Astrocyte (in vitro differentiated cells and primary cell): ENCODE results near the gene TUBG1. TPM values are rescaled to one million over a fixed set of nuclear protein-coding genes. Genes with fewer than 3 reads are reported as not detected.

Source experiments
- DNase-seq: peaks from one replicate; pipeline ENCODE4 v3.0.0-alpha.2; 2010; ENCODE audit warnings: low read depth
- FAIRE-seq: peaks from 2 replicates; lab custom pipeline; 2011; peaks lifted over from hg19 to GRCh38; lab: Jason Lieb, UNC
- H2AFZ ChIP-seq: 2 replicates; pipeline ENCODE4 v1.6.0; 2012; ENCODE audit warnings: low read depth, low read length, inconsistent platforms
- H3K27ac ChIP-seq: 2 replicates; pipeline ENCODE4 v1.5.1; 2011; ENCODE audit warnings: low read depth, low read length, inconsistent platforms
- H3K27me3 ChIP-seq: 2 replicates; pipeline ENCODE4 v1.6.0; 2011; ENCODE audit warnings: low read length, inconsistent platforms; ENCODE audit not compliant: insufficient read depth
- H3K36me3 ChIP-seq: 2 replicates; pipeline ENCODE4 v1.5.1; 2011; ENCODE audit warnings: low read length, inconsistent platforms; ENCODE audit not compliant: insufficient read depth
- H3K4me1 ChIP-seq: 2 replicates; pipeline ENCODE4 v1.5.1; 2011; ENCODE audit warnings: low read length, inconsistent platforms; ENCODE audit not compliant: insufficient read depth
- H3K4me2 ChIP-seq: 2 replicates; pipeline ENCODE4 v1.6.0; 2012; ENCODE audit warnings: low read length, inconsistent platforms
- H3K4me3 ChIP-seq: 2 replicates; pipeline ENCODE4 v1.5.1; 2011; ENCODE audit warnings: low read depth, mild to moderate bottlenecking, low read length, inconsistent platforms; ENCODE audit not compliant: insufficient read depth
- H3K79me2 ChIP-seq: 2 replicates; pipeline ENCODE4 v1.6.0; 2012; ENCODE audit warnings: mild to moderate bottlenecking, low read length, inconsistent platforms; ENCODE audit not compliant: insufficient read depth
- H3K9ac ChIP-seq: 2 replicates; pipeline ENCODE4 v1.6.0; 2012; ENCODE audit warnings: mild to moderate bottlenecking, low read length, inconsistent platforms
- H3K9me3 ChIP-seq: 2 replicates; pipeline ENCODE4 v1.5.1; 2012; ENCODE audit warnings: low read depth, mild to moderate bottlenecking, low read length, inconsistent platforms; ENCODE audit not compliant: insufficient read depth
- H4K20me1 ChIP-seq: 2 replicates; pipeline ENCODE4 v1.6.0; 2012; ENCODE audit warnings: low read length, inconsistent platforms; ENCODE audit not compliant: insufficient read depth
- H3K27ac Mint-ChIP-seq: one replicate; pipeline ENCODE4 v1.8.0; 2021; ENCODE audit warnings: mild to moderate bottlenecking, mixed read lengths; ENCODE audit not compliant: unreplicated experiment
- H3K27me3 Mint-ChIP-seq: one replicate; pipeline ENCODE4 v1.8.0; 2021; ENCODE audit warnings: low read depth, mixed read lengths; ENCODE audit not compliant: unreplicated experiment
- H3K36me3 Mint-ChIP-seq: one replicate; pipeline ENCODE4 v1.8.0; 2021; ENCODE audit warnings: low read depth, mixed read lengths; ENCODE audit not compliant: unreplicated experiment
- H3K4me1 Mint-ChIP-seq: one replicate; pipeline ENCODE4 v1.8.0; 2021; ENCODE audit warnings: low read depth, mixed read lengths; ENCODE audit not compliant: unreplicated experiment
- H3K4me3 Mint-ChIP-seq: one replicate; pipeline ENCODE4 v1.8.0; 2021; ENCODE audit warnings: mild to moderate bottlenecking, moderate library complexity, mixed read lengths; ENCODE audit not compliant: unreplicated experiment
- H3K9me3 Mint-ChIP-seq: one replicate; pipeline ENCODE4 v1.8.0; 2021; ENCODE audit warnings: mild to moderate bottlenecking, mixed read lengths; ENCODE audit not compliant: unreplicated experiment
- EZH2 ChIP-seq: IDR thresholded peaks from 2 replicates; pipeline ENCODE4 v1.6.1; 2012; ENCODE audit warnings: mild to moderate bottlenecking, low read length, inconsistent platforms; ENCODE audit not compliant: insufficient read depth
- total RNA-seq: library from RNA; stranded (reverse); gene quantifications from 2 replicates; pipeline ENCODE4 v1.2.1, GENCODE V29; 2021
- TF ChIP-seq, protein P1 (sequence below): IDR thresholded peaks from 2 replicates; pipeline ENCODE4 v1.5.1; 2011; ENCODE audit warnings: low read depth, mild to moderate bottlenecking, inconsistent platforms, low read length, moderate library complexity; ENCODE audit not compliant: insufficient read depth

Gene TUBG1
- total RNA-seq, 1 donor from 2014 or later: 47.2 TPM

DNA sequence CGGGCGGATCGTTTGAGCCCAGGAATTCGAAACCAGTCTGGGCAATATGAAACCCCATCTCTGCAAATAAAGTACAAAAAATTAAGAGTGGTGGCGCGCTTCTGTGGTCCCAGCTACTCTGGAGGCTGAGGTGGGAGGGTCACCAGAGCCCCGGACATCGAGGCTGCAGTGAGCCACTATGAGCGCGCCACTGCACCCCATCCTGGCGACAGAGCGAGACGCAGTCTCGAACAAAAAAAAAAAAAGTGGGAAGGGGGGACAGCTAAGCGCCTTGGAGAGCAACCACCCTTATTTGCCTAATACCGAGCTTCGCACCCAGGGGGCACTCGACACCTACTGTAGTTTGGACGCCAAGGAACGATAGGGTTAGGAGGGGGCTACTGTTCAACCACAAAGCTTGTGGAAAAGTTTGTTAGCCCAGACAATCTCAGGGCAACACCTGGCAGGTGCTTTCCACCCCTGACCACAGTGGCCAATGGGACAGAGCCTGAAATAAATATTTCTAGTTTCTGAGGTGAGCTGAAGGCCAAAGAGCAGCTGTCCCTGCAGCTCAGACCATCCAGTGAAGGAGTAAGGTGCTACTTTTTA lies 31.1 kb upstream of the TUBG1 start:
- H3K4me1 Mint-ChIP-seq: peaks cover 4% of the 10 kb centered on the region
- Histone ChIP-seq H2AFZ (peak overlapping the region; percentile 86), H4K20me1 (peaks cover 13% of the 10 kb centered on the region), H3K27ac (peak overlapping the region; percentile 77), H3K9ac (peak overlapping the region; percentile 96), H3K4me1 (peaks cover 13% of the 10 kb centered on the region), H3K4me3 (peak overlapping the region; percentile 98), H3K27me3 (no peaks in the 10 kb centered on the region), H3K36me3 (peaks cover 30% of the 10 kb centered on the region), H3K4me2 (peak overlapping the region; percentile 97), H3K79me2 (peaks cover 34% of the 10 kb centered on the region), H3K9me3 (no peaks in the 10 kb centered on the region)
- peak overlapping the region; percentile 97 for H3K27ac Mint-ChIP-seq
- H3K36me3 Mint-ChIP-seq: peaks cover 2% of the 10 kb centered on the region
- FAIRE-seq: no peak
- no peaks in the 10 kb centered on the region for H3K9me3 Mint-ChIP-seq
- H3K27me3 Mint-ChIP-seq: no peaks in the 10 kb centered on the region
- peak; percentile 34 for DNase-seq
- H3K4me3 Mint-ChIP-seq: peak overlapping the region; percentile 97
- TF ChIP-seq, protein P1, sequence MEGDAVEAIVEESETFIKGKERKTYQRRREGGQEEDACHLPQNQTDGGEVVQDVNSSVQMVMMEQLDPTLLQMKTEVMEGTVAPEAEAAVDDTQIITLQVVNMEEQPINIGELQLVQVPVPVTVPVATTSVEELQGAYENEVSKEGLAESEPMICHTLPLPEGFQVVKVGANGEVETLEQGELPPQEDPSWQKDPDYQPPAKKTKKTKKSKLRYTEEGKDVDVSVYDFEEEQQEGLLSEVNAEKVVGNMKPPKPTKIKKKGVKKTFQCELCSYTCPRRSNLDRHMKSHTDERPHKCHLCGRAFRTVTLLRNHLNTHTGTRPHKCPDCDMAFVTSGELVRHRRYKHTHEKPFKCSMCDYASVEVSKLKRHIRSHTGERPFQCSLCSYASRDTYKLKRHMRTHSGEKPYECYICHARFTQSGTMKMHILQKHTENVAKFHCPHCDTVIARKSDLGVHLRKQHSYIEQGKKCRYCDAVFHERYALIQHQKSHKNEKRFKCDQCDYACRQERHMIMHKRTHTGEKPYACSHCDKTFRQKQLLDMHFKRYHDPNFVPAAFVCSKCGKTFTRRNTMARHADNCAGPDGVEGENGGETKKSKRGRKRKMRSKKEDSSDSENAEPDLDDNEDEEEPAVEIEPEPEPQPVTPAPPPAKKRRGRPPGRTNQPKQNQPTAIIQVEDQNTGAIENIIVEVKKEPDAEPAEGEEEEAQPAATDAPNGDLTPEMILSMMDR: peak; percentile 68
- TF ChIP-seq EZH2: no peak

DNA sequence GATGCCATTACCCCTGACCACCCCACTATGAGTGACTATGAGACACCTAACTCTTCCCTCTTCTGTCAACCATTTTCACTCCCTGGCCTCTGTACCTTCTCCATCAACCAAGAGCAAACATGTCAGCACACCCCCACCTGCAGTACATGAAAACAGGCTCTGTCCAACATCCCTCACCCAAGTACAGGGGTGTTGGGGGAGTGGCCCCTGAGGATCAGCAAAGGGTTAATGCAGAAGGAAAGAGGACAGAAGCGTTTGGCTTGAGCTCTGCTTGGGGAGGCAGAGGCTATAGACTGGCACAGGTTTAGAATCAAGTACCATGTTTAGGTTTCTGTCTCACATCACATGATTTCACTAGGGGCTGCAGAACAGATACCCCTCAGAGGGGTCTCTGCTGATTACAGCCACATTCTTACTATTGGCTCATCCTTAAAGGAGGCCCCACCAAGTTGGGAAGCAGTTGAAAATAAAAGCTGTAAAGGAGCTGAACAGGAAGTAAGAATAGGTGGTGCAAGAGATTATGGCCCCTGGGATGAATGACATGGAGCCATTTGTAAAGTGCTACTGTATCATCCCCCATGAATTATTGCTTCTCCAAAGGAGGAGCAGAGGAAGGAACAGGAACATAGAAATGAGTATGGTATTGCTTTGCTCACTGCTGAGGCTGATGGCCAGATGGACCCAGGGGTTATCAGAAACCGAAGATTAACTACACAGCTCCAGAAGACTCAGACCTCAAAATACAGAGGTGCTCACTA lies 29.5 kb upstream of the TUBG1 start:
- H3K4me1 Mint-ChIP-seq: peaks cover 4% of the 10 kb centered on the region
- DNase-seq: no peak
- no peak overlapping the region for H3K9ac ChIP-seq
- peaks cover 19% of the 10 kb centered on the region for H3K36me3 ChIP-seq
- no peaks in the 10 kb centered on the region for H3K27me3 ChIP-seq
- H3K27ac ChIP-seq: no peak overlapping the region
- no peak overlapping the region for H3K4me2 ChIP-seq
- H3K4me1 ChIP-seq: peaks cover 13% of the 10 kb centered on the region
- no peak for TF ChIP-seq EZH2
- TF ChIP-seq, protein P1: no peak
- H3K9me3 Mint-ChIP-seq: no peaks in the 10 kb centered on the region
- peak overlapping the region; percentile 62 for H3K4me3 Mint-ChIP-seq
- peaks cover 5% of the 10 kb centered on the region for H3K36me3 Mint-ChIP-seq
- H3K27me3 Mint-ChIP-seq: no peaks in the 10 kb centered on the region
- no peak overlapping the region for H3K4me3 ChIP-seq
- H3K9me3 ChIP-seq: no peaks in the 10 kb centered on the region
- H2AFZ ChIP-seq: no peak overlapping the region
- H4K20me1 ChIP-seq: peaks cover 8% of the 10 kb centered on the region
- FAIRE-seq: no peak
- peak overlapping the region; percentile 81 for H3K27ac Mint-ChIP-seq
- peaks cover 25% of the 10 kb centered on the region for H3K79me2 ChIP-seq
